Measurements from ENCODE around the gene BIRC2. TPM values are rescaled to one million over a fixed set of nuclear protein-coding genes. Genes with fewer than 3 reads are reported as not detected.

The BIRC2 gene
- total RNA-seq, result 41.5 and 55.1 TPM in 2 replicates

GRCh38 chr11:102346748-102347461 lies at the start of gene BIRC2:
TSS of gene BIRC2 (plus strand) at chr11:102347214. CDS start at chr11:102349855, 2,641 bp downstream.

GRCh38 chr11:102317099-102317767 lies 29.8 kb upstream of the BIRC2 start, which contains the start of gene BIRC3:
TSS of gene BIRC3 (plus strand) at chr11:102317484. CDS start at chr11:102324510, 7,026 bp downstream.

Other genes starting within 250 kb of the BIRC2 start
- 91.8 and 117 TPM in 2 replicates for gene YAP1, start 236.8 kb upstream of the BIRC2 start, total RNA-seq
- 0.71 and 0.86 TPM in 2 replicates for gene BIRC3, start 29.7 kb upstream of the BIRC2 start, total RNA-seq
- 76.7 and 84.0 TPM in 2 replicates for gene TMEM123, start 105.6 kb downstream of the BIRC2 start, total RNA-seq
- gene MMP7, start 183.5 kb downstream of the BIRC2 start, total RNA-seq, result 0.71 TPM in 1 of 2 replicates, not detected in the other